ENCODE data around the gene HSD3B1.

DNA sequence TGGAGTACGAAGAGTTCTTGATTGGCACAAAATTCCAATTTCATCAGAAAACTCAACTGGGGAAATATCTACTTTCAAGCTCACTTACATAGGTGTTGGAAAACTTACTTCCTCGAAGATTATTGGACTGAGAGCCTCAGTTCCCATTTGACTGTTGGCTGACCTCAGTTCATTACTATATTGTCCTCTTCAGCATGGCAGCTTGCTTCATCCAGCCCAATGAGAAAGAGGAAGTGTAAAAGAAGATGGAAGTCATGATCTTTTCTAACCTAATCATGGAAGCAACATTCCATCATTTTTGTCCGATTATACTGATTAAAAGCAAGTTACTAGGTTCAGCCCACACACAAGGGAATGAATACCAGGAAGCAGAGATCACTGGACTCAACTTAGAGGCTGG, 49.4 kb downstream of the HSD3B1 start:
- TF ChIP-seq, protein P1, sequence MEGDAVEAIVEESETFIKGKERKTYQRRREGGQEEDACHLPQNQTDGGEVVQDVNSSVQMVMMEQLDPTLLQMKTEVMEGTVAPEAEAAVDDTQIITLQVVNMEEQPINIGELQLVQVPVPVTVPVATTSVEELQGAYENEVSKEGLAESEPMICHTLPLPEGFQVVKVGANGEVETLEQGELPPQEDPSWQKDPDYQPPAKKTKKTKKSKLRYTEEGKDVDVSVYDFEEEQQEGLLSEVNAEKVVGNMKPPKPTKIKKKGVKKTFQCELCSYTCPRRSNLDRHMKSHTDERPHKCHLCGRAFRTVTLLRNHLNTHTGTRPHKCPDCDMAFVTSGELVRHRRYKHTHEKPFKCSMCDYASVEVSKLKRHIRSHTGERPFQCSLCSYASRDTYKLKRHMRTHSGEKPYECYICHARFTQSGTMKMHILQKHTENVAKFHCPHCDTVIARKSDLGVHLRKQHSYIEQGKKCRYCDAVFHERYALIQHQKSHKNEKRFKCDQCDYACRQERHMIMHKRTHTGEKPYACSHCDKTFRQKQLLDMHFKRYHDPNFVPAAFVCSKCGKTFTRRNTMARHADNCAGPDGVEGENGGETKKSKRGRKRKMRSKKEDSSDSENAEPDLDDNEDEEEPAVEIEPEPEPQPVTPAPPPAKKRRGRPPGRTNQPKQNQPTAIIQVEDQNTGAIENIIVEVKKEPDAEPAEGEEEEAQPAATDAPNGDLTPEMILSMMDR (IDR thresholded peaks at IDR 0.05), result no peak
- no peak for TF ChIP-seq POLR2AphosphoS5 (IDR thresholded peaks at IDR 0.05; ENCODE audit: low read depth, low read length)
- TF ChIP-seq TCF12 (IDR thresholded peaks at IDR 0.05), result no peak
- no peak for TF ChIP-seq IRF3 (IDR thresholded peaks at IDR 0.05; ENCODE audit: low read depth, low read length)
- TF ChIP-seq RAD21 (IDR thresholded peaks at IDR 0.05; ENCODE audit: low read length), result no peak
- TF ChIP-seq, protein P2, sequence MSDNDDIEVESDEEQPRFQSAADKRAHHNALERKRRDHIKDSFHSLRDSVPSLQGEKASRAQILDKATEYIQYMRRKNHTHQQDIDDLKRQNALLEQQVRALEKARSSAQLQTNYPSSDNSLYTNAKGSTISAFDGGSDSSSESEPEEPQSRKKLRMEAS (IDR thresholded peaks at IDR 0.05; ENCODE audit: low read depth), result no peak
- no peak for TF ChIP-seq SMC3 (IDR thresholded peaks at IDR 0.05; ENCODE audit: low read depth, low read length)
